C1 segment of cervical spinal cord (tissue), 14 donors: ENCODE results near the gene PTGES.

Source experiments
- DNase-seq, 14 donors: peaks; one replicate each; lab custom pipeline; 2025; lab: John Stamatoyannopoulos, UW

Gene PTGES

GRCh38 chr9:129694243-129694646 lies 58.6 kb downstream of the PTGES start:
- DNase-seq = no peak

GRCh38 chr9:129693741-129694140 lies 59.1 kb downstream of the PTGES start:
- DNase-seq = no peak

- DNase-seq = no peak
These were observed 60.3 kb downstream of the PTGES start for GRCh38 chr9:129692534-129692933.
